ENCODE data around the gene RNF208.

GRCh38 chr9:137219757-137220316 lies 2.2 kb downstream of the RNF208 start:
- TF ChIP-seq CTCF (IDR thresholded peaks at IDR 0.05; ENCODE audit: low read length) (no peak), EZH2 (IDR thresholded peaks at IDR 0.05; ENCODE audit: borderline replicate concordance, low read length) (no peak)
